HG02763 (cell line): ENCODE data around the gene AKR7A2.

Experiments used
- ATAC-seq: cut with Tn5 transposase; IDR thresholded peaks from one replicate; pipeline ENCODE4 v1.9.1; 2021; ENCODE audit warnings: mild to moderate bottlenecking, moderate library complexity; ENCODE audit not compliant: unreplicated experiment

AKR7A2 gene

GRCh38 chr1:19343617-19344350 lies 31.8 kb upstream of the AKR7A2 start:
- ATAC-seq, result no peak

GRCh38 chr1:19342894-19343616 lies 31.1 kb upstream of the AKR7A2 start:
- ATAC-seq, result no peak

- no peak for ATAC-seq
Measured at GRCh38 chr1:19342062-19342750, 30.3 kb upstream of the AKR7A2 start.

GRCh38 chr1:19341201-19342061 lies 29.5 kb upstream of the AKR7A2 start:
- no peak for ATAC-seq

- ATAC-seq, result no peak
Measured at GRCh38 chr1:19340387-19340937, 28.5 kb upstream of the AKR7A2 start.

GRCh38 chr1:19339214-19339861 lies 27.4 kb upstream of the AKR7A2 start:
- no peak for ATAC-seq

- no peak for ATAC-seq
Measured at GRCh38 chr1:19338323-19338762, 26.4 kb upstream of the AKR7A2 start.

GRCh38 chr1:19337289-19337688 lies 25.3 kb upstream of the AKR7A2 start:
- ATAC-seq, result no peak

GRCh38 chr1:19336543-19336942 lies 24.6 kb upstream of the AKR7A2 start:
- ATAC-seq, result no peak

- no peak for ATAC-seq
Measured at GRCh38 chr1:19333587-19334354, 21.8 kb upstream of the AKR7A2 start.

GRCh38 chr1:19332832-19333231 lies 20.9 kb upstream of the AKR7A2 start:
- no peak for ATAC-seq

GRCh38 chr1:19331262-19331878 lies 19.4 kb upstream of the AKR7A2 start:
- no peak for ATAC-seq

GRCh38 chr1:19330449-19331135 lies 18.6 kb upstream of the AKR7A2 start:
- ATAC-seq, result no peak

GRCh38 chr1:19329611-19330010 lies 17.7 kb upstream of the AKR7A2 start:
- ATAC-seq, result no peak

- ATAC-seq, result no peak
Measured at GRCh38 chr1:19329188-19329587, 17.2 kb upstream of the AKR7A2 start.

- no peak for ATAC-seq
Measured at GRCh38 chr1:19328486-19328885, 16.5 kb upstream of the AKR7A2 start.

- ATAC-seq, result no peak
Measured at GRCh38 chr1:19327736-19328135, 15.8 kb upstream of the AKR7A2 start.

- ATAC-seq, result no peak
Measured at GRCh38 chr1:19327301-19327700, 15.4 kb upstream of the AKR7A2 start.
